GM12874 (cell line): ENCODE results near the gene RCC2.

Experiments used
- CTCF ChIP-seq: IDR thresholded peaks from 2 replicates; pipeline ENCODE4 v1.5.1; 2011; ENCODE audit warnings: low read depth, mild to moderate bottlenecking, control low read depth, low read length, moderate library complexity; ENCODE audit not compliant: insufficient read depth

RCC2 gene

GRCh38 chr1:17470021-17470799 lies 30.7 kb upstream of the RCC2 start:
- TF ChIP-seq CTCF, result no peak

- no peak for TF ChIP-seq CTCF
Observed at GRCh38 chr1:17466359-17466758, 26.9 kb upstream of the RCC2 start.

GRCh38 chr1:17465228-17465627 lies 25.8 kb upstream of the RCC2 start:
- no peak for TF ChIP-seq CTCF

GRCh38 chr1:17463991-17464390 lies 24.5 kb upstream of the RCC2 start:
- no peak for TF ChIP-seq CTCF

GRCh38 chr1:17462669-17463068 lies 23.2 kb upstream of the RCC2 start:
- no peak for TF ChIP-seq CTCF

- TF ChIP-seq CTCF, result no peak
Observed at GRCh38 chr1:17460219-17460618, 20.7 kb upstream of the RCC2 start.

- TF ChIP-seq CTCF, result no peak
Observed at GRCh38 chr1:17458794-17459193, 19.3 kb upstream of the RCC2 start.

GRCh38 chr1:17452686-17453085 lies 13.2 kb upstream of the RCC2 start:
- TF ChIP-seq CTCF, result no peak
